ENCODE results near the gene SLC25A34. TPM values are rescaled to one million over a fixed set of nuclear protein-coding genes. Genes with fewer than 3 reads are reported as not detected.

The SLC25A34 gene
- total RNA-seq, 1 donor from 2014 or later, result 0.25 TPM

DNA sequence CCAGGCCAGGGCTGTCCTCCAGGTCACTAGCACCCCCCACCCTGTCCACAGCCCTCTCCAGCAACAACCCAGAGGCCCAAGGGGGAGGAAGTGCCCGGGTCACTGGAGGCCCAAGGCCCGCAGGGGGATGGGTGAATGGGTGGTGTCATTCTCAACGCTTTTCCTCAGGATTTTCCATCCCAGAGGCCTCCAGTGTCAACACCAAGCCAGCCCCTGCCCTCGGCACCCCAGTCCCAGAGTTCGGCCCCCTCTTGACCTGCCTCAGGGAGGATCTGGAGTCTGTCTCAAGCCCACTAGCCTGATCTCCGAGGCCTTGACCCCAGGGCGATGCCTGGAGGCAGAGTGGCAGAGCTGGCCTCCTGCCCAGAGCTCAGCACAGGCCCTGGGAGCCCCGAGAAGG is 11.3 kb downstream of the SLC25A34 start:
- Histone ChIP-seq H3K4me3 (ENCODE audit: low read depth, low read length) (no peak overlapping the region), H3K27me3 (ENCODE audit: control insufficient read depth, insufficient read depth, low read length) (peaks cover 3% of the 10 kb centered on the region), H3K36me3 (ENCODE audit: control insufficient read depth, insufficient read depth, low read length) (no peaks in the 10 kb centered on the region)
- TF ChIP-seq, protein P1, sequence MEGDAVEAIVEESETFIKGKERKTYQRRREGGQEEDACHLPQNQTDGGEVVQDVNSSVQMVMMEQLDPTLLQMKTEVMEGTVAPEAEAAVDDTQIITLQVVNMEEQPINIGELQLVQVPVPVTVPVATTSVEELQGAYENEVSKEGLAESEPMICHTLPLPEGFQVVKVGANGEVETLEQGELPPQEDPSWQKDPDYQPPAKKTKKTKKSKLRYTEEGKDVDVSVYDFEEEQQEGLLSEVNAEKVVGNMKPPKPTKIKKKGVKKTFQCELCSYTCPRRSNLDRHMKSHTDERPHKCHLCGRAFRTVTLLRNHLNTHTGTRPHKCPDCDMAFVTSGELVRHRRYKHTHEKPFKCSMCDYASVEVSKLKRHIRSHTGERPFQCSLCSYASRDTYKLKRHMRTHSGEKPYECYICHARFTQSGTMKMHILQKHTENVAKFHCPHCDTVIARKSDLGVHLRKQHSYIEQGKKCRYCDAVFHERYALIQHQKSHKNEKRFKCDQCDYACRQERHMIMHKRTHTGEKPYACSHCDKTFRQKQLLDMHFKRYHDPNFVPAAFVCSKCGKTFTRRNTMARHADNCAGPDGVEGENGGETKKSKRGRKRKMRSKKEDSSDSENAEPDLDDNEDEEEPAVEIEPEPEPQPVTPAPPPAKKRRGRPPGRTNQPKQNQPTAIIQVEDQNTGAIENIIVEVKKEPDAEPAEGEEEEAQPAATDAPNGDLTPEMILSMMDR (IDR thresholded peaks at IDR 0.05; ENCODE audit: insufficient read depth, low read length, poor library complexity, severe bottlenecking), result no peak
- DNase-seq (ENCODE audit: low read depth), result no peak

DNA sequence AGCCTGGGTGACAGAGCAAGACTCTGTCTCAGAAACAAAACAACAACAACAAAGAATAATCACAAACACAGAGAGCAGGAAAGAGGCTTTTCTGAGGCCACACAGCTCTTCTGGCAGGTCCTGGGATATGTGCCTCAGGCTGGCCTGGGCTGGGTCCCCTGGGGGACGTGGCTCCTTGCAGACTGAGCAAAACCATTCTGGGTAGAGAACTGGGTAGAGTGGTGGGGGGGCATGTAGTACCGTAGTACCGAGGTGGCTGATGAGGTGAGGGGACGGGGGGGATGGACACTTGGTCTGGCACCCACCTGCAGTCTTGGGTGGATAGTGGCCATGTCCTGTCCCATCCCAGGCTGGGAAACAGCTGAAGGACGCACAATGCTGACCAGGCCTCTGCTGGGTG is 12.2 kb downstream of the SLC25A34 start:
- TF ChIP-seq, protein P1 (IDR thresholded peaks at IDR 0.05; ENCODE audit: insufficient read depth, low read length, poor library complexity, severe bottlenecking), result no peak
- H3K36me3 ChIP-seq (ENCODE audit: control insufficient read depth, insufficient read depth, low read length), result no peaks in the 10 kb centered on the region
- no peak overlapping the region for H3K4me3 ChIP-seq (ENCODE audit: low read depth, low read length)
- DNase-seq (ENCODE audit: low read depth), result no peak
- H3K27me3 ChIP-seq (ENCODE audit: control insufficient read depth, insufficient read depth, low read length), result peaks cover 3% of the 10 kb centered on the region

DNA sequence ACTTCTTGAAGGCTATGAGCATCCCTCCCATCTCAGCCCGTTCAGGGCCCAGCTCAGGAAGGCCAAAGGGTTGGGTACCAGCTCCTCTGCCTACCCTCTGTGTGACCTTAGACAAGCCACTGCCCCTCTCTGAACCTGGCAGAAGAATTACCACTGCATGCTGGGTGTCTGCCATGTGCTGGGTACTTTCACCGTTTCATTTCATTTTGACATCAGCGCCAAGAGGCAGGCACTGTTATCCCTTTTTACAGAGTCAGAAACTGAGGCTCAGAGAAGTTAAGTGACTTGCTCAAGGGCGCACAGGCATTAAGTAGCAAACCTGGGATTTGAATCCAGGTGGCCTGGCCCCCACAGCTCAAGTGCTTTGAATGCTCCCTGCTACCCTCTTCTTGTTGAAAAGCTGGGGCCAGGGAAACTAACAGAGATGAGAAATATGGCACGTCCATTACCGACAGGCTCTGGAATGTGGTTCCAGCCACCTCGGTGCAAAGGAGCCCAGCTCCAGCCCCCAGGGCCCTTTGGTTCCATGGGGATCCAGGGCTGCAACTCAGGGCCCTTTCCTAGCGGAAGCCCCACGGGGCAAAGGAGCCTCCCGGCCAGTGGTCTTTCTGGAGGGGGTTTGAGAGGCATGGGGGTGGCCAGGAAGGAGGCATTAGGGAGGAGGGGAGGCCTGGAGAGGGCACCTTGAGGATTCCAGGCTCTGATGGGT is 12.8 kb downstream of the SLC25A34 start:
- no peak overlapping the region for H3K4me3 ChIP-seq (ENCODE audit: low read depth, low read length)
- TF ChIP-seq, protein P1 (IDR thresholded peaks at IDR 0.05; ENCODE audit: insufficient read depth, low read length, poor library complexity, severe bottlenecking), result no peak
- H3K27me3 ChIP-seq (ENCODE audit: control insufficient read depth, insufficient read depth, low read length), result peaks cover 3% of the 10 kb centered on the region
- DNase-seq (ENCODE audit: low read depth), result no peak
- H3K36me3 ChIP-seq (ENCODE audit: control insufficient read depth, insufficient read depth, low read length), result no peaks in the 10 kb centered on the region

DNA sequence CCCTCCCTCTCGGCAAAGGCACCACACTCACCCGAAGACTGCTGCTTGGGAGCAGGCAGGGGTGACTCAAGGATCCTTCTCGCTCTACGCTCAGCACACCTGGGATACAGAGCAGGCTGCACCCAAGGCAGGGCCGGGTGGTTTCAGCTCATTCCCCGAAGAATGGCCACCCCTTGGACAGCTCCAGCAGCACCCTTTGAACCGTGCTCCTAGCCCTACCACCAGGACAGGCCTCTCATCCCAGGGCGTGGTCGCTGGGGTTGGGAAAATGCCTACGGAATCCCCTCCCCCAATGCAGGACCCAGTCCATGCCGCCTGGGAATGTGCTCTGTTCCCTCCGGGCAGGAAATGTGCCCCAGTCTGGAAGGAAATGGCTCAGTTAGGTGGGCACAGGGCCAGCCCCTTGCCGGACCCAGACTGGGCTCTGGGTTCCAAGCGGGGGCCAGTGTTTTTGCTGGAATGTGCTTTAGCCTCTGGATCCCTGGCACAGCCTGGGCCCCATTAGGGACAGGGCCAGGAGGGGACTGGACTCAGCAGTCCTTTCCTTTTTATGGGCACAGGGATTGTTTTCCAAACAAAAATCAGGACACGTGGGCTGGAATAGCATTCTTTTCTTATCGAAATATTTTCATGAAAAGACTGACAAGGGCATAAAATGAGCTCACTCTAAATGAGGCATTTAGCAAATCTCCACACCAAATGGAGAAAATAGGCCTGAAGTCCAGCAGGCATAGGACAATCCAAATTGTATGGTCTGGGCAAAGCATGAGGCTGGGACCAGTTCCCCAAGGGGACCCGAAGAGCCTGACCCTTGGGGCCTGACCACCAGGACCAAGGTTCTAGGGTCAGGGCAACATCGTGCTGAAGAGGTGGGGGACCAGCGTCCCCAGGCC is 13.6 kb downstream of the SLC25A34 start:
- no peaks in the 10 kb centered on the region for H3K36me3 ChIP-seq (ENCODE audit: control insufficient read depth, insufficient read depth, low read length)
- TF ChIP-seq, protein P1 (IDR thresholded peaks at IDR 0.05; ENCODE audit: insufficient read depth, low read length, poor library complexity, severe bottlenecking), result no peak
- DNase-seq (ENCODE audit: low read depth), result no peak

DNA sequence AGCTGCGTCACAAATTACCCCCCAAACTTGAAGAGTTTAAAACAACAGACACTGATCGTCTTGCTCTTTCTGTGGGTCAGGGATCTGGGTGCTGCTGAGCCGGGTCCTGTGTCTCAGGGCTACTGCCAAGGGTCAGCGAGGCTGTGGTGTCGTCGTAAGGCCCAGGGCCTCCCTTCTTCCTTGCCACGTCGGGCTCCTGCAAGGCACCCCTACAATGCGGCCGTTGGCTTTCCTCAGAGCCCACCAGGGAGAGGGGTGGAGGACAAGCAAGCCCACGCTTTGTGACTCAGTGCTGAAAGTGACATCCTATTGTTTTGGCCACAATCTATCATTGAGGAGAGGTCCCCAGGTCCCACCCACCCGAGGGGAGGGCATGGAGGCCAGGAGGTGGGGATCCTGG is 14.9 kb downstream of the SLC25A34 start:
- H3K27me3 ChIP-seq (ENCODE audit: control insufficient read depth, insufficient read depth, low read length), result peaks cover 3% of the 10 kb centered on the region
- DNase-seq (ENCODE audit: low read depth), result no peak
- no peaks in the 10 kb centered on the region for H3K36me3 ChIP-seq (ENCODE audit: control insufficient read depth, insufficient read depth, low read length)
- H3K4me3 ChIP-seq (ENCODE audit: low read depth, low read length), result no peak overlapping the region
- TF ChIP-seq, protein P1 (IDR thresholded peaks at IDR 0.05; ENCODE audit: insufficient read depth, low read length, poor library complexity, severe bottlenecking), result no peak

More for the DNA sequence above, 13.6 kb downstream of the SLC25A34 start:
- Histone ChIP-seq H3K27me3 (ENCODE audit: control insufficient read depth, insufficient read depth, low read length) (peaks cover 3% of the 10 kb centered on the region), H3K4me3 (ENCODE audit: low read depth, low read length) (no peak overlapping the region)

Measured in kidney epithelial cell (primary cell).